Smooth muscle cell (in vitro differentiated cells): ENCODE data around the gene EGFL8. TPM values are rescaled to one million over a fixed set of nuclear protein-coding genes. Genes with fewer than 3 reads are reported as not detected.

Source experiments
- DNase-seq: peaks from one replicate; lab custom pipeline; 2025; ENCODE audit not compliant: unreplicated experiment; lab: John Stamatoyannopoulos, UW
- H2AFZ ChIP-seq: fragments of 200-600 bp; sonication (generic); 2 replicates; pipeline ENCODE4 v1.6.0; 2016; ENCODE audit warnings: antibody characterized with exemption, low read depth, mild to moderate bottlenecking
- H3F3A ChIP-seq: fragments of 200-600 bp; sonication (generic); 2 replicates; pipeline ENCODE4 v1.6.0; 2017; ENCODE audit warnings: antibody characterized with exemption, low read depth
- H3K27ac ChIP-seq: fragments of 200-600 bp; sonication (generic); 2 replicates; pipeline ENCODE4 v1.5.1; 2016; ENCODE audit warnings: low read depth, mild to moderate bottlenecking
- H3K27me3 ChIP-seq: fragments of 200-600 bp; sonication (generic); 2 replicates; pipeline ENCODE4 v1.6.1; 2016; ENCODE audit warnings: low read depth, mild to moderate bottlenecking
- H3K36me3 ChIP-seq: fragments of 200-600 bp; sonication (generic); 2 replicates; pipeline ENCODE4 v1.5.1; 2016; ENCODE audit warnings: low read depth
- H3K4me1 ChIP-seq: fragments of 200-600 bp; sonication (generic); 2 replicates; pipeline ENCODE4 v1.5.1; 2016; ENCODE audit warnings: low read depth
- H3K4me2 ChIP-seq: fragments of 200-600 bp; sonication (generic); 2 replicates; pipeline ENCODE4 v1.6.0; 2016; ENCODE audit warnings: mild to moderate bottlenecking
- H3K4me3 ChIP-seq: fragments of 200-600 bp; sonication (generic); 2 replicates; pipeline ENCODE4 v1.5.1; 2016; ENCODE audit warnings: mild to moderate bottlenecking
- H3K79me2 ChIP-seq: fragments of 200-600 bp; sonication (generic); 2 replicates; pipeline ENCODE4 v1.6.0; 2016; ENCODE audit warnings: low read depth, mild to moderate bottlenecking
- H3K9ac ChIP-seq: fragments of 200-600 bp; sonication (generic); 2 replicates; pipeline ENCODE4 v1.6.0; 2016; ENCODE audit warnings: low read depth
- H3K9me3 ChIP-seq: fragments of 200-600 bp; sonication (generic); replicated peaks from 2 replicates; pipeline ENCODE4 v1.5.1; 2016; ENCODE audit warnings: low read depth
- H4K20me1 ChIP-seq: fragments of 200-600 bp; sonication (generic); 2 replicates; pipeline ENCODE4 v1.6.0; 2016; ENCODE audit warnings: low read depth
- WGBS: methylation state at CpG from one replicate; pipeline ENCODE4 v1.1.7; 2016; ENCODE audit warnings: low lambda C conversion rate; 5-methylcytosine and 5-hydroxymethylcytosine counted together
- polyA plus RNA-seq: library from polyadenylated mRNA; unstranded; fragments of >200 nt; fragmentation: Nextera tagmentation; extraction: Ambion mirVana; gene quantifications from 2 replicates; pipeline ENCODE4 v1.2.1, GENCODE V29; 2016
- total RNA-seq: library from RNA; depleted of rRNA; stranded (reverse); fragments of >200 nt; gene quantifications from 2 replicates; pipeline ENCODE4 v1.2.3, GENCODE V29; 2014
- TF ChIP-seq, protein P1 (sequence below): fragments of 200-600 bp; sonication (generic); IDR thresholded peaks from 2 replicates; pipeline ENCODE4 v1.5.1; 2017; ENCODE audit warnings: borderline replicate concordance, mild to moderate bottlenecking, antibody characterized with exemption; ENCODE audit not compliant: insufficient read depth, poor library complexity, severe bottlenecking

Gene EGFL8
- total and polyA plus RNA-seq, 2 experiments from 2014 or later, result 4.3 to 5.6 TPM

DNA sequence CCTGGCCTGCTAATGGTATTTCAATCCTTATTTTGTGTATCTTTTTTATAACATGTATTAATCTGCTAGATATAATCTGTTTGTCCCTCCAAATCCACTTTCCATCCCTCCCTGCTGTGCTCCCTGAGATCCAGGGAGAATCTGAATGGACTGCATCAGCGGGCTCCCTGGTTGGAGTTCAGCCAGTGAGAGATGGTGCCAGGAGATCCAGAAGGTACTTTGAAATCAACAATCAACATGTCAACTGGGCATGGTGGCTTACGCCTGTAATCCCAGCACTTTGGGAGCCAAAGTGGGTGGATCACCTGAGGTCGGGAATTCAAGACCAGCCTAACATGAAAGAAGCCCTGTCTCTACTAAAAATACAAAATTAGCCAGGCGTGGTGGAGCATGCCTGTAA, 40.7 kb upstream of the EGFL8 start:
- TF ChIP-seq, protein P1, sequence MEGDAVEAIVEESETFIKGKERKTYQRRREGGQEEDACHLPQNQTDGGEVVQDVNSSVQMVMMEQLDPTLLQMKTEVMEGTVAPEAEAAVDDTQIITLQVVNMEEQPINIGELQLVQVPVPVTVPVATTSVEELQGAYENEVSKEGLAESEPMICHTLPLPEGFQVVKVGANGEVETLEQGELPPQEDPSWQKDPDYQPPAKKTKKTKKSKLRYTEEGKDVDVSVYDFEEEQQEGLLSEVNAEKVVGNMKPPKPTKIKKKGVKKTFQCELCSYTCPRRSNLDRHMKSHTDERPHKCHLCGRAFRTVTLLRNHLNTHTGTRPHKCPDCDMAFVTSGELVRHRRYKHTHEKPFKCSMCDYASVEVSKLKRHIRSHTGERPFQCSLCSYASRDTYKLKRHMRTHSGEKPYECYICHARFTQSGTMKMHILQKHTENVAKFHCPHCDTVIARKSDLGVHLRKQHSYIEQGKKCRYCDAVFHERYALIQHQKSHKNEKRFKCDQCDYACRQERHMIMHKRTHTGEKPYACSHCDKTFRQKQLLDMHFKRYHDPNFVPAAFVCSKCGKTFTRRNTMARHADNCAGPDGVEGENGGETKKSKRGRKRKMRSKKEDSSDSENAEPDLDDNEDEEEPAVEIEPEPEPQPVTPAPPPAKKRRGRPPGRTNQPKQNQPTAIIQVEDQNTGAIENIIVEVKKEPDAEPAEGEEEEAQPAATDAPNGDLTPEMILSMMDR, result no peak
- Histone ChIP-seq H3K4me1 (peaks cover 12% of the 10 kb centered on the region), H3K36me3 (peaks cover 3% of the 10 kb centered on the region), H3K4me3 (no peak overlapping the region), H3K79me2 (peaks cover 15% of the 10 kb centered on the region), H3K4me2 (no peak overlapping the region), H2AFZ (no peak overlapping the region), H3K27me3 (no peaks in the 10 kb centered on the region), H3F3A (no peaks in the 10 kb centered on the region), H3K9me3 (no peaks in the 10 kb centered on the region), H4K20me1 (no peaks in the 10 kb centered on the region), H3K27ac (no peak overlapping the region), H3K9ac (no peak overlapping the region)
- WGBS, result 97% methylated on average over 4 of the region's 4 CpGs
- no peak for DNase-seq

- H2AFZ ChIP-seq, result no peak overlapping the region
- peak overlapping the region; percentile 99 for H3K4me3 ChIP-seq
- peak overlapping the region; percentile 95 for H3K27ac ChIP-seq
- peak overlapping the region; percentile 97 for H3K4me2 ChIP-seq
- peaks cover 4% of the 10 kb centered on the region for H3F3A ChIP-seq
- TF ChIP-seq, protein P1, result no peak
- no peaks in the 10 kb centered on the region for H3K27me3 ChIP-seq
- peaks cover 3% of the 10 kb centered on the region for H3K36me3 ChIP-seq
- no peaks in the 10 kb centered on the region for H3K9me3 ChIP-seq
- no peaks in the 10 kb centered on the region for H4K20me1 ChIP-seq
- peaks cover 21% of the 10 kb centered on the region for H3K4me1 ChIP-seq
- DNase-seq, result no peak
- WGBS, result 75% methylated on average over 8 of the region's 8 CpGs
- peak overlapping the region; percentile 98 for H3K9ac ChIP-seq
- H3K79me2 ChIP-seq, result peaks cover 25% of the 10 kb centered on the region
Observed at GRCh38 chr6:32126880-32127279, 37.5 kb upstream of the EGFL8 start.

GRCh38 chr6:32127409-32127716, 37.0 kb upstream of the EGFL8 start:
- 23% methylated on average over 9 of the region's 9 CpGs for WGBS
- Histone ChIP-seq H3K9ac (peak overlapping the region; percentile 98), H3K4me3 (peak overlapping the region; percentile 99), H3K4me1 (peaks cover 21% of the 10 kb centered on the region), H3F3A (peaks cover 4% of the 10 kb centered on the region), H2AFZ (peak overlapping the region; percentile 99), H3K36me3 (peaks cover 3% of the 10 kb centered on the region), H3K4me2 (peak overlapping the region; percentile 97), H3K79me2 (peaks cover 25% of the 10 kb centered on the region), H4K20me1 (no peaks in the 10 kb centered on the region), H3K27me3 (no peaks in the 10 kb centered on the region), H3K27ac (peak overlapping the region; percentile 95), H3K9me3 (no peaks in the 10 kb centered on the region)
- TF ChIP-seq, protein P1, result no peak
- DNase-seq, result no peak
